Measurements from ENCODE around the gene PAK5. TPM values are rescaled to one million over a fixed set of nuclear protein-coding genes. Genes with fewer than 3 reads are reported as not detected.

Gene PAK5
- total and polyA plus RNA-seq, 2 of the 13 experiments (the other 11 are each of a cell fraction or from before 2014, with no cell fraction given) = not detected

GRCh38 chr20:9490631-9491030, 348.2 kb downstream of the PAK5 start (continued):
- TF ChIP-seq PAXIP1 (CRISPR knock-in tag; conservative IDR thresholded peaks at IDR 0.05) (no peak), ZNF687 (CRISPR knock-in tag; IDR thresholded peaks at IDR 0.05) (no peak), ZNF577 (CRISPR knock-in tag; IDR thresholded peaks at IDR 0.05; ENCODE audit: borderline replicate concordance, low read depth) (no peak), ZNF619 (CRISPR knock-in tag; IDR thresholded peaks at IDR 0.05) (no peak), POLR2G (IDR thresholded peaks at IDR 0.05; ENCODE audit: low read depth, low read length) (no peak), ZNF879 (CRISPR knock-in tag; IDR thresholded peaks at IDR 0.05) (no peak), ZHX2 (IDR thresholded peaks at IDR 0.05; ENCODE audit: low read depth) (no peak), ZHX2 (CRISPR knock-in tag; IDR thresholded peaks at IDR 0.05; ENCODE audit: borderline replicate concordance) (no peak), SNAPC5 (CRISPR knock-in tag; IDR thresholded peaks at IDR 0.05; ENCODE audit: borderline replicate concordance) (no peak), HDAC2 (CRISPR knock-in tag; IDR thresholded peaks at IDR 0.05) (no peak), REXO4 (CRISPR knock-in tag; IDR thresholded peaks at IDR 0.05; ENCODE audit: borderline replicate concordance) (no peak), SKIL (CRISPR knock-in tag; IDR thresholded peaks at IDR 0.05; ENCODE audit: borderline replicate concordance) (no peak), SUZ12 (IDR thresholded peaks at IDR 0.05; ENCODE audit: low read depth, low read length) (no peak), ZNF3 (CRISPR knock-in tag; IDR thresholded peaks at IDR 0.05) (no peak)
